HL-60 (cell line): ENCODE results near the gene GRXCR2.

Source experiments
- GABPA ChIP-seq: IDR thresholded peaks from 2 replicates; pipeline ENCODE4 v1.6.1; 2012; ENCODE audit warnings: low read depth
- POLR2AphosphoS5 ChIP-seq: IDR thresholded peaks from 2 replicates; pipeline ENCODE4 v1.6.1; 2012; ENCODE audit warnings: low read depth
- SPI1 ChIP-seq: IDR thresholded peaks from 2 replicates; pipeline ENCODE4 v1.6.1; 2012; ENCODE audit warnings: low read depth, mild to moderate bottlenecking, borderline replicate concordance
- TF ChIP-seq, protein P1 (sequence below): IDR thresholded peaks from one replicate; pipeline ENCODE4 v1.5.1; 2011; ENCODE audit warnings: low read length, control low read depth, inconsistent platforms; ENCODE audit not compliant: insufficient read depth

DNA sequence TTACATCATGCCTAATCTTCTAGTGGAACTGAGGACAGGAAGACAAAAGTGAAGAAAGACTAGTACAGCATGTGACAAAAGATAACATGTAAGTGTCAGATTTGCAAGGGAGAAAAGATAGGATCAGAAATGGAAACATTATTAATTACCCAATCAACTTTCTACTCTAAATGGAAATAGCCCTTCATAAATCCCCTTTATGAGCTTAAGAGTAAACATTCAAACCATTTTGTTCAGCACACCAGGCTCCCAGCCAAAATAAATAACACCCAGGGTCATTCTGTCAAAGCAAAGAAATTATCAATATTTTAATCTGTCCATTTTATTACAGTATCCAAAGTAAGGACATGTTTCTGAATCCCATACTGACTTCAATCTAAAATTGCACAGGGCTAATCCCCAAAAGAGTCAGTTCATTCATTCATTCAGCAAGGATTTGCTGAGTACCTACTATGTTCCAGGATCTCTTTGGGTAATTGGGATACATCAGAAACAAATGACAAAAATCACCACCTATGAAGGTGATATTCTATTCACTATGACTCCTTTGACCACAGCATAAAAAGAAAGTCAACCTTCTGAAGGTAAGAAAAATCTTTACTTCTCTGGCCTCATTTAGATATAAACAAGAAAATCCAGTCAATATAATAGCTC is 43.0 kb downstream of the GRXCR2 start:
- TF ChIP-seq, protein P1, sequence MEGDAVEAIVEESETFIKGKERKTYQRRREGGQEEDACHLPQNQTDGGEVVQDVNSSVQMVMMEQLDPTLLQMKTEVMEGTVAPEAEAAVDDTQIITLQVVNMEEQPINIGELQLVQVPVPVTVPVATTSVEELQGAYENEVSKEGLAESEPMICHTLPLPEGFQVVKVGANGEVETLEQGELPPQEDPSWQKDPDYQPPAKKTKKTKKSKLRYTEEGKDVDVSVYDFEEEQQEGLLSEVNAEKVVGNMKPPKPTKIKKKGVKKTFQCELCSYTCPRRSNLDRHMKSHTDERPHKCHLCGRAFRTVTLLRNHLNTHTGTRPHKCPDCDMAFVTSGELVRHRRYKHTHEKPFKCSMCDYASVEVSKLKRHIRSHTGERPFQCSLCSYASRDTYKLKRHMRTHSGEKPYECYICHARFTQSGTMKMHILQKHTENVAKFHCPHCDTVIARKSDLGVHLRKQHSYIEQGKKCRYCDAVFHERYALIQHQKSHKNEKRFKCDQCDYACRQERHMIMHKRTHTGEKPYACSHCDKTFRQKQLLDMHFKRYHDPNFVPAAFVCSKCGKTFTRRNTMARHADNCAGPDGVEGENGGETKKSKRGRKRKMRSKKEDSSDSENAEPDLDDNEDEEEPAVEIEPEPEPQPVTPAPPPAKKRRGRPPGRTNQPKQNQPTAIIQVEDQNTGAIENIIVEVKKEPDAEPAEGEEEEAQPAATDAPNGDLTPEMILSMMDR, result no peak
- TF ChIP-seq GABPA (no peak), POLR2AphosphoS5 (no peak), SPI1 (no peak)
